SK-N-SH (cell line): ENCODE measurements around the gene OR2T10. TPM values are rescaled to one million over a fixed set of nuclear protein-coding genes. Genes with fewer than 3 reads are reported as not detected.

Experiments
- CTCF ChIA-PET: fragments of 300-600, 350-600 bp; formaldehyde crosslinking; extraction: SDS; loops from one replicate; lab custom pipeline; 2021; lab: Yijun Ruan, JAX
- POLR2A ChIA-PET: fragments of 350-600 bp; sonication (Branson Sonifier 250); formaldehyde crosslinking; extraction: SDS; loops from one replicate; lab custom pipeline; 2020; ENCODE audit warnings: antibody characterized with exemption, inconsistent platforms; lab: Yijun Ruan, JAX
- DNase-seq: peaks from one replicate; pipeline ENCODE4 v3.0.0; 2012
- H2AFZ ChIP-seq: fragments of 200-600 bp; sonication (generic); 2 replicates; pipeline ENCODE4 v1.8.1; 2016; ENCODE audit warnings: antibody characterized with exemption, mild to moderate bottlenecking, low read depth
- H3F3A ChIP-seq: fragments of 200-600 bp; sonication (generic); replicated peaks from 2 replicates; pipeline ENCODE3; 2016; ENCODE audit warnings: antibody characterized with exemption, mild to moderate bottlenecking; ENCODE audit not compliant: insufficient read depth
- H3K27ac ChIP-seq, 2 experiments: fragments of 200-500 bp in 1 of 2; fragments of 200-600 bp in 1 of 2; sonication (Bioruptor generic) in 1 of 2; sonication (generic), shearing (Covaris generic) in 1 of 2; 2 replicates each; pipeline versions ENCODE4 v1.5.1 to v1.6.1; 2014 to 2016; ENCODE audit warnings: low read depth in 2 of 2, inconsistent platforms in 1 of 2, low read length in 1 of 2, mild to moderate bottlenecking in 1 of 2, mixed read lengths in 1 of 2
- H3K27me3 ChIP-seq: fragments of 200-600 bp; sonication (generic), shearing (Covaris generic); 2 replicates; pipeline ENCODE4 v1.6.1; 2016; ENCODE audit warnings: mixed run types; ENCODE audit not compliant: insufficient read depth
- H3K36me3 ChIP-seq, 2 experiments: fragments of 200-500 bp in 1 of 2; fragments of 200-600 bp in 1 of 2; sonication (Bioruptor generic) in 1 of 2; sonication (generic) in 1 of 2; replicated peaks in 1 of 2; 2 replicates each; pipeline versions ENCODE3 to v1.5.1; 2014 to 2016; ENCODE audit warnings: low read length in 1 of 2, mild to moderate bottlenecking in 1 of 2; ENCODE audit not compliant: insufficient read depth in 2 of 2, control insufficient read depth in 1 of 2
- H3K4me1 ChIP-seq, 2 experiments: fragments of 200-500 bp in 1 of 2; fragments of 200-600 bp in 1 of 2; sonication (Bioruptor generic) in 1 of 2; sonication (generic), shearing (Covaris generic) in 1 of 2; 2 replicates each; pipeline versions ENCODE4 v1.5.1 to v1.6.1; 2014 to 2016; ENCODE audit warnings: low read depth in 1 of 2, low read length in 1 of 2, mixed run types in 1 of 2; ENCODE audit not compliant: insufficient read depth in 2 of 2, control insufficient read depth in 1 of 2
- H3K4me2 ChIP-seq: fragments of 200-600 bp; sonication (generic), shearing (Covaris generic); 2 replicates; pipeline ENCODE4 v1.6.1; 2017; ENCODE audit warnings: mixed run types
- H3K4me3 ChIP-seq, 2 experiments: fragments of 200-500 bp in 1 of 2; fragments of 200-600 bp in 1 of 2; sonication (Bioruptor generic) in 1 of 2; sonication (generic), shearing (Covaris generic) in 1 of 2; 2 replicates each; pipeline versions ENCODE4 v1.5.1 to v1.8.1; 2014 to 2016; ENCODE audit warnings: low read depth in 2 of 2, inconsistent platforms in 1 of 2, low read length in 1 of 2, mild to moderate bottlenecking in 1 of 2, mixed read lengths in 1 of 2, moderate library complexity in 1 of 2
- H3K79me2 ChIP-seq: fragments of 200-600 bp; sonication (generic); 2 replicates; pipeline ENCODE4 v1.8.1; 2017; ENCODE audit warnings: mild to moderate bottlenecking; ENCODE audit not compliant: insufficient read depth
- H3K9ac ChIP-seq: fragments of 200-600 bp; sonication (generic); 2 replicates; pipeline ENCODE4 v1.6.1; 2017; ENCODE audit warnings: mixed run types
- H3K9me2 ChIP-seq: fragments of 200-600 bp; sonication (generic); 2 replicates; pipeline ENCODE4 v1.6.1; 2017; ENCODE audit warnings: mixed run types
- H3K9me3 ChIP-seq: fragments of 200-600 bp; sonication (generic); 2 replicates; pipeline ENCODE4 v1.6.1; 2017; ENCODE audit warnings: mixed run types, mild to moderate bottlenecking, moderate library complexity
- H4K20me1 ChIP-seq: fragments of 200-600 bp; sonication (generic); 2 replicates; pipeline ENCODE4 v1.6.1; 2017; ENCODE audit warnings: mild to moderate bottlenecking, mixed run types; ENCODE audit not compliant: insufficient read depth
- FOXM1 ChIP-seq: IDR thresholded peaks from 2 replicates; pipeline ENCODE4 v1.4.0; 2012; ENCODE audit warnings: low read depth, mild to moderate bottlenecking
- GATA2 ChIP-seq: sonication (generic); formaldehyde crosslinking; IDR thresholded peaks from 2 replicates; pipeline ENCODE4 v1.5.0; 2020; ENCODE audit warnings: mild to moderate bottlenecking, missing genetic modification reagents
- JUND ChIP-seq: IDR thresholded peaks from 2 replicates; pipeline ENCODE4 v1.4.0; 2012
- NFIC ChIP-seq: IDR thresholded peaks from 2 replicates; pipeline ENCODE4 v1.4.0; 2012; ENCODE audit warnings: borderline replicate concordance
- RAD21 ChIP-seq: IDR thresholded peaks from 2 replicates; pipeline ENCODE4 v1.6.1; 2012; ENCODE audit warnings: mild to moderate bottlenecking, low read length
- RCOR1 ChIP-seq: fragments of 150-350 bp; IDR thresholded peaks from 2 replicates; pipeline ENCODE4 v1.6.1; 2017; ENCODE audit warnings: antibody characterized with exemption, low read length
- RXRA ChIP-seq: IDR thresholded peaks from 2 replicates; pipeline ENCODE4 v1.4.0; 2012; ENCODE audit warnings: low read depth, mild to moderate bottlenecking, borderline replicate concordance
- YY1 ChIP-seq: IDR thresholded peaks from 2 replicates; pipeline ENCODE4 v1.4.0; 2012; ENCODE audit warnings: low read depth, mild to moderate bottlenecking
- WGBS: methylation state at CpG from one replicate; pipeline ENCODE4 v1.1.6; 2017; ENCODE audit warnings: low lambda C conversion rate; 5-methylcytosine and 5-hydroxymethylcytosine counted together
- polyA plus RNA-seq, 3 experiments: library from polyadenylated mRNA; depleted of rRNA; stranded (reverse); fragments of >200 nt; gene quantifications; 2 replicates each; pipeline ENCODE4 v1.2.3, GENCODE V29; 2012
- TF ChIP-seq, protein P1 (sequence below): fragments of 200-600 bp; sonication (generic); IDR thresholded peaks from 2 replicates; pipeline ENCODE4 v1.6.1; 2017; ENCODE audit warnings: antibody characterized with exemption, mild to moderate bottlenecking, moderate library complexity
- TF ChIP-seq, protein P2 (sequence below): IDR thresholded peaks from 2 replicates; pipeline ENCODE4 v1.4.0; 2012; ENCODE audit warnings: low read depth
- TF ChIP-seq, protein P3 (sequence below): IDR thresholded peaks from 2 replicates; pipeline ENCODE4 v1.6.1; 2012; ENCODE audit warnings: mild to moderate bottlenecking, low read depth, low read length, moderate library complexity
- TF ChIP-seq, protein P4 (sequence below): IDR thresholded peaks from 2 replicates; pipeline ENCODE4 v1.4.0; 2012; ENCODE audit warnings: low read depth, borderline replicate concordance

The OR2T10 gene
- polyA plus RNA-seq, 1 of the 3 experiments (the other 2 are of a cell fraction), result not detected

DNA sequence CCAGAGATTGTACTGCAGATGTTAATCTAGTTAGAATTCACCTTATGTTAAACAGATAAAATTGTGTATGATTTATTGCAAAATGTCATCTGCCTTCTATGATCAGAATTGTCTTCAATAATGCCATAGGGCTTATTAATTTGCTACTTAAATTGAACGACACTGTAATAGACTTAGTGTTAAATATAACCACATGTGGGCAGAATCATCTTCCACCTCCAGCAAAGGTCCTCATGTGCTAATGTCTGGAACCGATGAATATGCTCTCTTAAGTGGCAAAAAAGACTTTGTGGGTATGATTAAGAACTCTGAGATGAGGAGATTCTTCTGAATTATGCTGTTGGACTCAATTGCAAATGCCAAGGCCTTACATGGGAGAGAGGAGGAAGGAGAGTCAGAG is 33.1 kb upstream of the OR2T10 start:
- H4K20me1 ChIP-seq, result no peaks in the 10 kb centered on the region
- ChIA-PET POLR2A (no interaction called here), CTCF (interaction anchor here (1.6 kb wide), 1 partner anchor 12 kb away, joined by 4 read pairs; no protein-coding TSS in a partner anchor)
- no peak for DNase-seq
- peaks cover 4% of the 10 kb centered on the region; the same call in 1 of the 2 replicates for H3K27me3 ChIP-seq
- no peaks in the 10 kb centered on the region for H3K36me3 ChIP-seq
- no peaks in the 10 kb centered on the region for H3K4me1 ChIP-seq
- no peak overlapping the region for H3K4me2 ChIP-seq
- H3K9me3 ChIP-seq, result no peaks in the 10 kb centered on the region
- H2AFZ ChIP-seq, result no peak overlapping the region
- WGBS, result 0% methylated on average over 2 of the region's 2 CpGs
- H3K4me3 ChIP-seq, result no peak overlapping the region
- H3K9ac ChIP-seq, result no peak overlapping the region
- no peaks in the 10 kb centered on the region for H3F3A ChIP-seq
- TF ChIP-seq NFIC, result no peak
- TF ChIP-seq YY1, result no peak
- no peak for TF ChIP-seq GATA2 (CRISPR knock-in tag)
- TF ChIP-seq, protein P1, sequence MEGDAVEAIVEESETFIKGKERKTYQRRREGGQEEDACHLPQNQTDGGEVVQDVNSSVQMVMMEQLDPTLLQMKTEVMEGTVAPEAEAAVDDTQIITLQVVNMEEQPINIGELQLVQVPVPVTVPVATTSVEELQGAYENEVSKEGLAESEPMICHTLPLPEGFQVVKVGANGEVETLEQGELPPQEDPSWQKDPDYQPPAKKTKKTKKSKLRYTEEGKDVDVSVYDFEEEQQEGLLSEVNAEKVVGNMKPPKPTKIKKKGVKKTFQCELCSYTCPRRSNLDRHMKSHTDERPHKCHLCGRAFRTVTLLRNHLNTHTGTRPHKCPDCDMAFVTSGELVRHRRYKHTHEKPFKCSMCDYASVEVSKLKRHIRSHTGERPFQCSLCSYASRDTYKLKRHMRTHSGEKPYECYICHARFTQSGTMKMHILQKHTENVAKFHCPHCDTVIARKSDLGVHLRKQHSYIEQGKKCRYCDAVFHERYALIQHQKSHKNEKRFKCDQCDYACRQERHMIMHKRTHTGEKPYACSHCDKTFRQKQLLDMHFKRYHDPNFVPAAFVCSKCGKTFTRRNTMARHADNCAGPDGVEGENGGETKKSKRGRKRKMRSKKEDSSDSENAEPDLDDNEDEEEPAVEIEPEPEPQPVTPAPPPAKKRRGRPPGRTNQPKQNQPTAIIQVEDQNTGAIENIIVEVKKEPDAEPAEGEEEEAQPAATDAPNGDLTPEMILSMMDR, result no peak
- TF ChIP-seq FOXM1, result no peak
- TF ChIP-seq, protein P2, sequence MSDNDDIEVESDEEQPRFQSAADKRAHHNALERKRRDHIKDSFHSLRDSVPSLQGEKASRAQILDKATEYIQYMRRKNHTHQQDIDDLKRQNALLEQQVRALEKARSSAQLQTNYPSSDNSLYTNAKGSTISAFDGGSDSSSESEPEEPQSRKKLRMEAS, result no peak
- TF ChIP-seq, protein P3, sequence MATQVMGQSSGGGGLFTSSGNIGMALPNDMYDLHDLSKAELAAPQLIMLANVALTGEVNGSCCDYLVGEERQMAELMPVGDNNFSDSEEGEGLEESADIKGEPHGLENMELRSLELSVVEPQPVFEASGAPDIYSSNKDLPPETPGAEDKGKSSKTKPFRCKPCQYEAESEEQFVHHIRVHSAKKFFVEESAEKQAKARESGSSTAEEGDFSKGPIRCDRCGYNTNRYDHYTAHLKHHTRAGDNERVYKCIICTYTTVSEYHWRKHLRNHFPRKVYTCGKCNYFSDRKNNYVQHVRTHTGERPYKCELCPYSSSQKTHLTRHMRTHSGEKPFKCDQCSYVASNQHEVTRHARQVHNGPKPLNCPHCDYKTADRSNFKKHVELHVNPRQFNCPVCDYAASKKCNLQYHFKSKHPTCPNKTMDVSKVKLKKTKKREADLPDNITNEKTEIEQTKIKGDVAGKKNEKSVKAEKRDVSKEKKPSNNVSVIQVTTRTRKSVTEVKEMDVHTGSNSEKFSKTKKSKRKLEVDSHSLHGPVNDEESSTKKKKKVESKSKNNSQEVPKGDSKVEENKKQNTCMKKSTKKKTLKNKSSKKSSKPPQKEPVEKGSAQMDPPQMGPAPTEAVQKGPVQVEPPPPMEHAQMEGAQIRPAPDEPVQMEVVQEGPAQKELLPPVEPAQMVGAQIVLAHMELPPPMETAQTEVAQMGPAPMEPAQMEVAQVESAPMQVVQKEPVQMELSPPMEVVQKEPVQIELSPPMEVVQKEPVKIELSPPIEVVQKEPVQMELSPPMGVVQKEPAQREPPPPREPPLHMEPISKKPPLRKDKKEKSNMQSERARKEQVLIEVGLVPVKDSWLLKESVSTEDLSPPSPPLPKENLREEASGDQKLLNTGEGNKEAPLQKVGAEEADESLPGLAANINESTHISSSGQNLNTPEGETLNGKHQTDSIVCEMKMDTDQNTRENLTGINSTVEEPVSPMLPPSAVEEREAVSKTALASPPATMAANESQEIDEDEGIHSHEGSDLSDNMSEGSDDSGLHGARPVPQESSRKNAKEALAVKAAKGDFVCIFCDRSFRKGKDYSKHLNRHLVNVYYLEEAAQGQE, result no peak
- TF ChIP-seq, protein P4, sequence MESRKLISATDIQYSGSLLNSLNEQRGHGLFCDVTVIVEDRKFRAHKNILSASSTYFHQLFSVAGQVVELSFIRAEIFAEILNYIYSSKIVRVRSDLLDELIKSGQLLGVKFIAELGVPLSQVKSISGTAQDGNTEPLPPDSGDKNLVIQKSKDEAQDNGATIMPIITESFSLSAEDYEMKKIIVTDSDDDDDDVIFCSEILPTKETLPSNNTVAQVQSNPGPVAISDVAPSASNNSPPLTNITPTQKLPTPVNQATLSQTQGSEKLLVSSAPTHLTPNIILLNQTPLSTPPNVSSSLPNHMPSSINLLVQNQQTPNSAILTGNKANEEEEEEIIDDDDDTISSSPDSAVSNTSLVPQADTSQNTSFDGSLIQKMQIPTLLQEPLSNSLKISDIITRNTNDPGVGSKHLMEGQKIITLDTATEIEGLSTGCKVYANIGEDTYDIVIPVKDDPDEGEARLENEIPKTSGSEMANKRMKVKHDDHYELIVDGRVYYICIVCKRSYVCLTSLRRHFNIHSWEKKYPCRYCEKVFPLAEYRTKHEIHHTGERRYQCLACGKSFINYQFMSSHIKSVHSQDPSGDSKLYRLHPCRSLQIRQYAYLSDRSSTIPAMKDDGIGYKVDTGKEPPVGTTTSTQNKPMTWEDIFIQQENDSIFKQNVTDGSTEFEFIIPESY, result no peak
- no peak for TF ChIP-seq RCOR1
- TF ChIP-seq RXRA, result no peak
- TF ChIP-seq JUND, result no peak
- no peak for TF ChIP-seq RAD21
- no peak overlapping the region for H3K27ac ChIP-seq
- H3K79me2 ChIP-seq, result no peaks in the 10 kb centered on the region
- no peaks in the 10 kb centered on the region for H3K9me2 ChIP-seq
